CD14-positive monocyte (primary cell): ENCODE results near the gene MDFIC2. TPM values are rescaled to one million over a fixed set of nuclear protein-coding genes. Genes with fewer than 3 reads are reported as not detected.

Experiments used
- DNase-seq, 3 donors: peaks; one replicate each; pipeline ENCODE4 v3.0.0-alpha.2; 2011 to 2022
- H2AFZ ChIP-seq: 2 replicates; pipeline ENCODE4 v1.6.0; 2012; ENCODE audit warnings: mild to moderate bottlenecking, low read depth, low read length, inconsistent platforms; ENCODE audit not compliant: insufficient read depth, poor library complexity, severe bottlenecking
- H3K27ac ChIP-seq, 2 donors: 1 replicate in 1 of 2; 2 replicates in 1 of 2; pipeline ENCODE4 v1.5.1; 2012 to 2013; ENCODE audit warnings: low read length in 2 of 2, control low read depth in 1 of 2, inconsistent platforms in 1 of 2, low read depth in 1 of 2, mild to moderate bottlenecking in 1 of 2
- H3K27me3 ChIP-seq, 2 donors: one replicate each; pipeline versions ENCODE4 v1.6.0 to v1.6.1; 2011 to 2013; ENCODE audit warnings: low read length in 2 of 2; ENCODE audit not compliant: control insufficient read depth in 2 of 2, insufficient read depth in 2 of 2
- H3K36me3 ChIP-seq, 2 donors: replicated peaks in 1 of 2; 1 replicate in 1 of 2; 2 replicates in 1 of 2; pipeline versions ENCODE4 v1.5.1 to v1.6.1; 2012 to 2013; ENCODE audit warnings: low read length in 2 of 2, control low read depth in 1 of 2, inconsistent platforms in 1 of 2, mild to moderate bottlenecking in 1 of 2; ENCODE audit not compliant: insufficient read depth in 2 of 2, control insufficient read depth in 1 of 2
- H3K4me1 ChIP-seq, 2 donors: 1 replicate in 1 of 2; 2 replicates in 1 of 2; pipeline versions ENCODE4 v1.5.1 to v1.6.1; 2012 to 2013; ENCODE audit warnings: low read length in 2 of 2, control low read depth in 1 of 2, inconsistent platforms in 1 of 2, mild to moderate bottlenecking in 1 of 2, moderate library complexity in 1 of 2; ENCODE audit not compliant: insufficient read depth in 2 of 2, control insufficient read depth in 1 of 2
- H3K4me2 ChIP-seq: replicated peaks from 2 replicates; pipeline ENCODE3; 2012; ENCODE audit warnings: low read length, moderate library complexity, mild to moderate bottlenecking; ENCODE audit not compliant: poor library complexity, severe bottlenecking; ENCODE audit errors: extremely low read depth
- H3K4me3 ChIP-seq, 3 experiments: fragments of 200-600 bp in 1 of 3; sonication (generic) in 1 of 3; replicated peaks in 1 of 3; 1 replicate in 2 of 3; 2 replicates in 1 of 3; pipeline ENCODE4 v1.5.1; 2011 to 2013; ENCODE audit warnings: low read length in 3 of 3, mild to moderate bottlenecking in 3 of 3, control low read depth in 2 of 3, low read depth in 2 of 3, inconsistent platforms in 1 of 3, moderate library complexity in 1 of 3
- H3K79me2 ChIP-seq: 2 replicates; pipeline ENCODE4 v1.6.0; 2012; ENCODE audit warnings: mild to moderate bottlenecking, control low read depth, inconsistent platforms, low read length, moderate library complexity; ENCODE audit not compliant: insufficient read depth
- H3K9ac ChIP-seq: 2 replicates; pipeline ENCODE4 v1.6.0; 2017; ENCODE audit warnings: low read length, mild to moderate bottlenecking; ENCODE audit not compliant: insufficient read depth, poor library complexity, severe bottlenecking
- H3K9me3 ChIP-seq, 2 donors: replicated peaks in 1 of 2; 1 replicate in 1 of 2; 2 replicates in 1 of 2; pipeline versions ENCODE4 v1.5.1 to v1.6.1; 2012 to 2013; ENCODE audit warnings: low read length in 2 of 2, control low read depth in 1 of 2; ENCODE audit not compliant: control insufficient read depth in 1 of 2, insufficient read depth in 1 of 2
- H4K20me1 ChIP-seq: 2 replicates; pipeline ENCODE4 v1.6.0; 2012; ENCODE audit warnings: mild to moderate bottlenecking, low read length, control low read depth, moderate library complexity; ENCODE audit not compliant: insufficient read depth
- H3K27ac Mint-ChIP-seq, 7 donors: one replicate each; pipeline ENCODE4 v1.8.0; 2020; ENCODE audit warnings: mild to moderate bottlenecking in 7 of 7, mixed read lengths in 7 of 7, moderate library complexity in 6 of 7, inconsistent platforms in 2 of 7
- H3K27me3 Mint-ChIP-seq, 3 donors: one replicate each; pipeline ENCODE4 v1.8.0; 2021 to 2022; ENCODE audit warnings: low read depth in 3 of 3, mild to moderate bottlenecking in 3 of 3, mixed read lengths in 3 of 3, moderate library complexity in 3 of 3, inconsistent platforms in 1 of 3
- H3K36me3 Mint-ChIP-seq, 2 donors: one replicate each; pipeline ENCODE4 v1.8.0; 2020; ENCODE audit warnings: mixed read lengths in 2 of 2, inconsistent platforms in 1 of 2, mild to moderate bottlenecking in 1 of 2
- H3K4me1 Mint-ChIP-seq: one replicate; pipeline ENCODE4 v1.8.0; 2020; ENCODE audit warnings: mild to moderate bottlenecking, mixed read lengths
- H3K4me3 Mint-ChIP-seq, 2 donors: one replicate each; pipeline ENCODE4 v1.8.0; 2020; ENCODE audit warnings: mild to moderate bottlenecking in 2 of 2, mixed read lengths in 2 of 2, moderate library complexity in 1 of 2
- H3K9me3 Mint-ChIP-seq, 7 donors: one replicate each; pipeline ENCODE4 v1.8.0; 2020 to 2022; ENCODE audit warnings: mixed read lengths in 7 of 7, mild to moderate bottlenecking in 6 of 7, moderate library complexity in 6 of 7, inconsistent platforms in 2 of 7
- WGBS: methylation state at CpG from one replicate; pipeline ENCODE4 v1.1.5; 2013; ENCODE audit warnings: missing lambda C conversion rate; ENCODE audit not compliant: insufficient coverage; 5-methylcytosine and 5-hydroxymethylcytosine counted together
- intact Hi-C, 2 donors: fragments of 100-400 bp; cut with micrococcal nuclease; formaldehyde crosslinking; loops; one replicate each; pipeline versions ENCODE4 v1.15.0 to v1.15.1; 2023
- polyA plus RNA-seq, 3 donors: library from polyadenylated mRNA; depleted of rRNA in 1 of 3; unstranded in 2 of 3; stranded (reverse) in 1 of 3; fragments of 300-500 nt in 2 of 3; fragments of >200 nt in 1 of 3; fragmentation: Illumina TruSeq in 2 of 3; gene quantifications; 1 replicate in 2 of 3; 2 replicates in 1 of 3; pipeline ENCODE4 v1.2.3, GENCODE V29; 2012 to 2021
- TF ChIP-seq, protein P1 (sequence below): fragments of 200-600 bp; IDR thresholded peaks from one replicate; pipeline ENCODE4 v1.8.0; 2022; ENCODE audit warnings: antibody characterized with exemption, mild to moderate bottlenecking

MDFIC2 gene
- polyA plus RNA-seq, 3 donors: not detected

DNA sequence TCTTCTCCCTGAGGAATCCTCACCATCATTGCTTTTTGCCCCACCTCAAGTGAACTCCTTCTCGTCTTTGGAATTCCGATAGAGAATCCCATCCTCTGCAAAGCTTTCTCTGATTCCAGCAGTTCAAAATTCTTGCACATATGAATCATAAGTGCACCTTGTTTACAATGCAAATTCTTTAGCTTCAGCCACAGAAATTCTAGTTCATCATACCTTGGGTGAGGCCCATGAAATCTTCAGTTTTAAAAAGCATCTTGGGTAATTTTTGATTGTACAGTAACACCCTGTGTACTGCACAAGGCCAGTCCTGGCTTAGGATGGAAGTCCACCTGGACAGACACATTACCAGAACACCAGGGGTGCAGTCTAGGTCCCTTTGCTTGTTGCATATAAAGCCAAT is 30.8 kb downstream of the MDFIC2 start:
- Mint-ChIP-seq H3K27ac (no peak overlapping the region), H3K36me3 (no peaks in the 10 kb centered on the region), H3K4me3 (no peak overlapping the region), H3K4me1 (no peaks in the 10 kb centered on the region), H3K9me3 (peaks cover 0 to 4% (median 0%) of the 10 kb centered on the region in 7 donors), H3K27me3 (peaks cover 0 to 3% (median 0%) of the 10 kb centered on the region in 3 donors)
- TF ChIP-seq, protein P1, sequence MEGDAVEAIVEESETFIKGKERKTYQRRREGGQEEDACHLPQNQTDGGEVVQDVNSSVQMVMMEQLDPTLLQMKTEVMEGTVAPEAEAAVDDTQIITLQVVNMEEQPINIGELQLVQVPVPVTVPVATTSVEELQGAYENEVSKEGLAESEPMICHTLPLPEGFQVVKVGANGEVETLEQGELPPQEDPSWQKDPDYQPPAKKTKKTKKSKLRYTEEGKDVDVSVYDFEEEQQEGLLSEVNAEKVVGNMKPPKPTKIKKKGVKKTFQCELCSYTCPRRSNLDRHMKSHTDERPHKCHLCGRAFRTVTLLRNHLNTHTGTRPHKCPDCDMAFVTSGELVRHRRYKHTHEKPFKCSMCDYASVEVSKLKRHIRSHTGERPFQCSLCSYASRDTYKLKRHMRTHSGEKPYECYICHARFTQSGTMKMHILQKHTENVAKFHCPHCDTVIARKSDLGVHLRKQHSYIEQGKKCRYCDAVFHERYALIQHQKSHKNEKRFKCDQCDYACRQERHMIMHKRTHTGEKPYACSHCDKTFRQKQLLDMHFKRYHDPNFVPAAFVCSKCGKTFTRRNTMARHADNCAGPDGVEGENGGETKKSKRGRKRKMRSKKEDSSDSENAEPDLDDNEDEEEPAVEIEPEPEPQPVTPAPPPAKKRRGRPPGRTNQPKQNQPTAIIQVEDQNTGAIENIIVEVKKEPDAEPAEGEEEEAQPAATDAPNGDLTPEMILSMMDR: no peak
- intact Hi-C loops: no loop called here
- DNase-seq: no peak
- WGBS: no CpG with 5 or more reads among the region's 2 CpGs
- no peak overlapping the region for H3K27ac ChIP-seq
- H3K4me1 ChIP-seq: no peaks in the 10 kb centered on the region
- no peak overlapping the region for H3K4me2 ChIP-seq
- no peaks in the 10 kb centered on the region for H3K79me2 ChIP-seq
- no peak overlapping the region for H2AFZ ChIP-seq
- H4K20me1 ChIP-seq: no peaks in the 10 kb centered on the region
- H3K9ac ChIP-seq: no peak overlapping the region
- H3K4me3 ChIP-seq: no peak overlapping the region
- no peaks in the 10 kb centered on the region for H3K9me3 ChIP-seq
- H3K36me3 ChIP-seq: no peaks in the 10 kb centered on the region
- H3K27me3 ChIP-seq: no peaks in the 10 kb centered on the region

DNA sequence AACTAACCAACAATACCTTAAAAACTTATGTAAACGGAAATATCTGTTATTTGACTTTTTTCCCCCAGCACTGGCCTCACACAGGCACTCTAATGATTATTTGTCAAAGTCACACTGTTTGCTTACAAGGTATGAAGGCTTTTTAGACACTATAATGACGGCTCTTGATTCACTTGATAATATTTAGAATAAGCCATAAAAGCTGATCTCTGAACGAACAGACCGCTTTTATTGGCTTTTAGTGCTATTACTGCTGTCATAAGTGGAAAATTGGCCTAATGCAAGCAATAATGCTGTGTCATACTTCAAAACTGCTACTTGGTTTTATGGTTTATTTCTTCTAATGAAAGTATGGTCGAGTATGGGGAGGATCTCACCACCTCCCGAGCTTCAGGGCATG is 35.1 kb downstream of the MDFIC2 start:
- H4K20me1 ChIP-seq: no peaks in the 10 kb centered on the region
- intact Hi-C loops: no loop called here
- no peaks in the 10 kb centered on the region for H3K36me3 ChIP-seq
- Mint-ChIP-seq H3K36me3 (no peaks in the 10 kb centered on the region), H3K27me3 (peaks cover 0 to 3% (median 2%) of the 10 kb centered on the region in 3 donors), H3K27ac (no peak overlapping the region), H3K9me3 (no peaks in the 10 kb centered on the region), H3K4me3 (no peak overlapping the region), H3K4me1 (no peaks in the 10 kb centered on the region)
- no peak overlapping the region for H2AFZ ChIP-seq
- H3K27me3 ChIP-seq: no peaks in the 10 kb centered on the region
- H3K27ac ChIP-seq: no peak overlapping the region
- TF ChIP-seq, protein P1: no peak
- H3K9me3 ChIP-seq: no peaks in the 10 kb centered on the region
- no peaks in the 10 kb centered on the region for H3K79me2 ChIP-seq
- 95% methylated on average over 3 of the region's 6 CpGs for WGBS
- H3K4me2 ChIP-seq: no peak overlapping the region
- DNase-seq: no peak
- no peak overlapping the region for H3K9ac ChIP-seq
- no peak overlapping the region for H3K4me3 ChIP-seq
- no peaks in the 10 kb centered on the region for H3K4me1 ChIP-seq
